ENCODE data around the gene PRR13. TPM values are rescaled to one million over a fixed set of nuclear protein-coding genes. Genes with fewer than 3 reads are reported as not detected.

Gene PRR13
- total and polyA plus RNA-seq, 9 of the 15 experiments (the other 6 are each of a cell fraction or from before 2014, with no cell fraction given): 117 to 835 (median 285) TPM

DNA sequence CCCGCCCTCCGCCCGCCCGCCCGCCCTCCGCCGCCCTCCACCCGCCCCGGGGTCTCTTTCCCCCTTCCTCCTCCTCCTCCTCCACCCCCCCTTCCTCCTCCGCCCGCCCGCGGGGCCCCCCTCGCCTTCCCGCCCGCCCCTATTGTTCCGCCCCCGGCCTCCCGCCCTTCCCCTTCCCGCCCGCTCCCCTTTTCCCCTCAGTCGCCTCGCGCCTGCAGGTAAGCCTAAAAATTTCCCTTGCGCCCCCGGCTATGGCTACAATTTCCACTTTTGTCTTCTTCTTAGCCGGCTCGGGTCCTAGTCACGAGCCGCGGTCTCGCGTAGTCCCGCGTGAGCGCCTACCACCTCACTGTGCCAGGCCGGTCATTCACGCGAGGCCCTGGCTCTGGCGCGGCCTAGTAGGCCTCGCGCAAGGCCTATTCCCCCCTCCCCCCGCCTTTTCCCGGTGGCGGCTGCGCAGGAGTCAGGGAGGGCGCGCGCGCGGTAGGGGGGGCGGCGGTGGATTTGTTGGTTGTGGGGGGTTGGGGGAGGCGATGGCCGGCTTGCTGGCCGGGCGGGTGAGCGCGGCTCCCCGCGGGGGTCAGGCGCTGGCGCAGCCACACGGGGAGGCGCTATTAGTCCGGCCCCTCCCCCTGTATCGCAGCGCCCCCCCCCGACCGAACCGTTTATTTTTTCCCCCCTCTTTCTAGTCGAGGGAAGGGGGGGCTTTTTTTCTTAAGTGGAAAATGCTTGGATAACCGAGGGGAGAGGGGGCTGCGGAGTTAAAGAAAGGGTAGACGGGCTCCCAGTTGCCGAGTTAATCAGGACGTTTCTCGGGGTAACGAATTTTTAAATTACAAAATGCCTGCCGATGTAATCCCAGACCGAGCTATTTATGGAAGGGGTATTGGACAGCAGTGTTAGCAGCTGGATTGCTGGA is 10.9 kb downstream of the PRR13 start (continued):
- TF ChIP-seq ZFP36 (IDR thresholded peaks at IDR 0.05; ENCODE audit: low read depth, low read length, partially characterized antibody): no peak
- TF ChIP-seq, protein P1, sequence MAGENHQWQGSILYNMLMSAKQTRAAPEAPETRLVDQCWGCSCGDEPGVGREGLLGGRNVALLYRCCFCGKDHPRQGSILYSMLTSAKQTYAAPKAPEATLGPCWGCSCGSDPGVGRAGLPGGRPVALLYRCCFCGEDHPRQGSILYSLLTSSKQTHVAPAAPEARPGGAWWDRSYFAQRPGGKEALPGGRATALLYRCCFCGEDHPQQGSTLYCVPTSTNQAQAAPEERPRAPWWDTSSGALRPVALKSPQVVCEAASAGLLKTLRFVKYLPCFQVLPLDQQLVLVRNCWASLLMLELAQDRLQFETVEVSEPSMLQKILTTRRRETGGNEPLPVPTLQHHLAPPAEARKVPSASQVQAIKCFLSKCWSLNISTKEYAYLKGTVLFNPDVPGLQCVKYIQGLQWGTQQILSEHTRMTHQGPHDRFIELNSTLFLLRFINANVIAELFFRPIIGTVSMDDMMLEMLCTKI (IDR thresholded peaks at IDR 0.05; ENCODE audit: partially characterized antibody): no peak
- TF ChIP-seq, protein P2, sequence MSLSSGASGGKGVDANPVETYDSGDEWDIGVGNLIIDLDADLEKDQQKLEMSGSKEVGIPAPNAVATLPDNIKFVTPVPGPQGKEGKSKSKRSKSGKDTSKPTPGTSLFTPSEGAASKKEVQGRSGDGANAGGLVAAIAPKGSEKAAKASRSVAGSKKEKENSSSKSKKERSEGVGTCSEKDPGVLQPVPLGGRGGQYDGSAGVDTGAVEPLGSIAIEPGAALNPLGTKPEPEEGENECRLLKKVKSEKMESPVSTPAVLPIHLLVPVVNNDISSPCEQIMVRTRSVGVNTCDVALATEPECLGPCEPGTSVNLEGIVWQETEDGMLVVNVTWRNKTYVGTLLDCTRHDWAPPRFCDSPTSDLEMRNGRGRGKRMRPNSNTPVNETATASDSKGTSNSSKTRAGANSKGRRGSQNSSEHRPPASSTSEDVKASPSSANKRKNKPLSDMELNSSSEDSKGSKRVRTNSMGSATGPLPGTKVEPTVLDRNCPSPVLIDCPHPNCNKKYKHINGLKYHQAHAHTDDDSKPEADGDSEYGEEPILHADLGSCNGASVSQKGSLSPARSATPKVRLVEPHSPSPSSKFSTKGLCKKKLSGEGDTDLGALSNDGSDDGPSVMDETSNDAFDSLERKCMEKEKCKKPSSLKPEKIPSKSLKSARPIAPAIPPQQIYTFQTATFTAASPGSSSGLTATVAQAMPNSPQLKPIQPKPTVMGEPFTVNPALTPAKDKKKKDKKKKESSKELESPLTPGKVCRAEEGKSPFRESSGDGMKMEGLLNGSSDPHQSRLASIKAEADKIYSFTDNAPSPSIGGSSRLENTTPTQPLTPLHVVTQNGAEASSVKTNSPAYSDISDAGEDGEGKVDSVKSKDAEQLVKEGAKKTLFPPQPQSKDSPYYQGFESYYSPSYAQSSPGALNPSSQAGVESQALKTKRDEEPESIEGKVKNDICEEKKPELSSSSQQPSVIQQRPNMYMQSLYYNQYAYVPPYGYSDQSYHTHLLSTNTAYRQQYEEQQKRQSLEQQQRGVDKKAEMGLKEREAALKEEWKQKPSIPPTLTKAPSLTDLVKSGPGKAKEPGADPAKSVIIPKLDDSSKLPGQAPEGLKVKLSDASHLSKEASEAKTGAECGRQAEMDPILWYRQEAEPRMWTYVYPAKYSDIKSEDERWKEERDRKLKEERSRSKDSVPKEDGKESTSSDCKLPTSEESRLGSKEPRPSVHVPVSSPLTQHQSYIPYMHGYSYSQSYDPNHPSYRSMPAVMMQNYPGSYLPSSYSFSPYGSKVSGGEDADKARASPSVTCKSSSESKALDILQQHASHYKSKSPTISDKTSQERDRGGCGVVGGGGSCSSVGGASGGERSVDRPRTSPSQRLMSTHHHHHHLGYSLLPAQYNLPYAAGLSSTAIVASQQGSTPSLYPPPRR (CRISPR knock-in tag; IDR thresholded peaks at IDR 0.05; ENCODE audit: borderline replicate concordance): no peak
- TF ChIP-seq HEY1 (CRISPR knock-in tag; IDR thresholded peaks at IDR 0.05; ENCODE audit: borderline replicate concordance): no peak
- no peak for TF ChIP-seq ZNF445 (CRISPR knock-in tag; IDR thresholded peaks at IDR 0.05; ENCODE audit: low read depth)
- no peak; a peak in 1 of 4 replicates for TF ChIP-seq FOXK2 (conservative IDR thresholded peaks at IDR 0.05 in 1 of 2, IDR thresholded peaks at IDR 0.05 in 1 of 2; ENCODE audit: low read depth in 2 of 2)
- no peak for TF ChIP-seq TEAD4 (IDR thresholded peaks at IDR 0.05; ENCODE audit: low read length)
- TF ChIP-seq TEAD4 (CRISPR knock-in tag; IDR thresholded peaks at IDR 0.05; ENCODE audit: borderline replicate concordance): no peak
- TF ChIP-seq, protein P3, sequence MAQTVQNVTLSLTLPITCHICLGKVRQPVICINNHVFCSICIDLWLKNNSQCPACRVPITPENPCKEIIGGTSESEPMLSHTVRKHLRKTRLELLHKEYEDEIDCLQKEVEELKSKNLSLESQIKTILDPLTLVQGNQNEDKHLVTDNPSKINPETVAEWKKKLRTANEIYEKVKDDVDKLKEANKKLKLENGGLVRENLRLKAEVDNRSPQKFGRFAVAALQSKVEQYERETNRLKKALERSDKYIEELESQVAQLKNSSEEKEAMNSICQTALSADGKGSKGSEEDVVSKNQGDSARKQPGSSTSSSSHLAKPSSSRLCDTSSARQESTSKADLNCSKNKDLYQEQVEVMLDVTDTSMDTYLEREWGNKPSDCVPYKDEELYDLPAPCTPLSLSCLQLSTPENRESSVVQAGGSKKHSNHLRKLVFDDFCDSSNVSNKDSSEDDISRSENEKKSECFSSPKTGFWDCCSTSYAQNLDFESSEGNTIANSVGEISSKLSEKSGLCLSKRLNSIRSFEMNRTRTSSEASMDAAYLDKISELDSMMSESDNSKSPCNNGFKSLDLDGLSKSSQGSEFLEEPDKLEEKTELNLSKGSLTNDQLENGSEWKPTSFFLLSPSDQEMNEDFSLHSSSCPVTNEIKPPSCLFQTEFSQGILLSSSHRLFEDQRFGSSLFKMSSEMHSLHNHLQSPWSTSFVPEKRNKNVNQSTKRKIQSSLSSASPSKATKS (CRISPR knock-in tag; IDR thresholded peaks at IDR 0.05): no peak
- no peak for TF ChIP-seq CSDE1 (IDR thresholded peaks at IDR 0.05)
- peak; percentile 84 for TF ChIP-seq BRD9 (IDR thresholded peaks at IDR 0.05; ENCODE audit: low read depth, partially characterized antibody)
- no peak for TF ChIP-seq ZKSCAN3 (CRISPR knock-in tag; IDR thresholded peaks at IDR 0.05)
- no peak for TF ChIP-seq MYBL2 (IDR thresholded peaks at IDR 0.05; ENCODE audit: low read depth)
- no peak for TF ChIP-seq MYBL2 (CRISPR knock-in tag; IDR thresholded peaks at IDR 0.05; ENCODE audit: borderline replicate concordance)
- TF ChIP-seq LARP7 (IDR thresholded peaks at IDR 0.05): no peak
- TF ChIP-seq GABPB1 (CRISPR knock-in tag; IDR thresholded peaks at IDR 0.05): no peak
- TF ChIP-seq, protein P4, sequence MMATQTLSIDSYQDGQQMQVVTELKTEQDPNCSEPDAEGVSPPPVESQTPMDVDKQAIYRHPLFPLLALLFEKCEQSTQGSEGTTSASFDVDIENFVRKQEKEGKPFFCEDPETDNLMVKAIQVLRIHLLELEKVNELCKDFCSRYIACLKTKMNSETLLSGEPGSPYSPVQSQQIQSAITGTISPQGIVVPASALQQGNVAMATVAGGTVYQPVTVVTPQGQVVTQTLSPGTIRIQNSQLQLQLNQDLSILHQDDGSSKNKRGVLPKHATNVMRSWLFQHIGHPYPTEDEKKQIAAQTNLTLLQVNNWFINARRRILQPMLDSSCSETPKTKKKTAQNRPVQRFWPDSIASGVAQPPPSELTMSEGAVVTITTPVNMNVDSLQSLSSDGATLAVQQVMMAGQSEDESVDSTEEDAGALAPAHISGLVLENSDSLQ (IDR thresholded peaks at IDR 0.05): no peak
- no peak for TF ChIP-seq RHOXF2B (CRISPR knock-in tag; conservative IDR thresholded peaks at IDR 0.05)

All from K562 (cell line).